ENCODE results near the gene CLCN6. TPM values are rescaled to one million over a fixed set of nuclear protein-coding genes. Genes with fewer than 3 reads are reported as not detected.
A peak's percentile ranks its signal among the peaks of the same experiment; 100 is the strongest.

The CLCN6 gene
- total and polyA plus RNA-seq, 2 of the 8 experiments (the other 6 are each of a cell fraction or from before 2014, with no cell fraction given) = 15.7 to 26.0 TPM

- CTCF ChIA-PET (ENCODE audit: partially characterized antibody) = interaction anchor here (0.6 to 4.2 kb wide), 2 partner anchors 18 to 1744 kb away, joined by 3 to 49 read pairs; no protein-coding TSS in a partner anchor
- H3K4me2 ChIP-seq (ENCODE audit: insufficient read depth in 1 of 2, low read depth in 2 of 2, low read length in 2 of 2) = peak overlapping the region; percentile 84 to 88
- H3K79me1 ChIP-seq (ENCODE audit: low read depth, low read length) = peaks cover 8% of the 10 kb centered on the region
- H3K18ac ChIP-seq (ENCODE audit: extremely low read depth, low read length) = peak overlapping the region; percentile 85
- H3K9ac ChIP-seq (replicated peaks in 1 of 4; ENCODE audit: extremely low read depth in 1 of 4, low read depth in 3 of 4, low read length in 3 of 4) = peak overlapping the region in 3 of 4 experiments; percentile 75 to 77 (median 76); a peak in 6 of 7 replicates
- DNase-seq (ENCODE audit: low read depth in 1 of 2, low spot score in 2 of 2) = peak in 1 of 2 experiments; percentile 55
- no peak overlapping the region for H2AFZ ChIP-seq (ENCODE audit: low read length)
- H4K8ac ChIP-seq (ENCODE audit: extremely low read depth, insufficient read depth, low read length) = no peak overlapping the region; the same call in 1 of the 2 replicates
- H3K14ac ChIP-seq (ENCODE audit: insufficient read length) = no peak overlapping the region
- H2BK5ac ChIP-seq (ENCODE audit: low read depth, low read length) = peak overlapping the region; percentile 93; the same call in 1 of the 2 replicates
- peak overlapping the region; percentile 16 for H2BK120ac ChIP-seq (replicated peaks; ENCODE audit: low read depth, low read length)
- peak overlapping the region; percentile 81 for H3K27ac ChIP-seq (ENCODE audit: low read depth, low read length)
- no peaks in the 10 kb centered on the region for H3K9me3 ChIP-seq (ENCODE audit: insufficient read depth in 2 of 2, low read depth in 1 of 2, low read length in 1 of 2)
- no peak overlapping the region for H4K91ac ChIP-seq (replicated peaks; ENCODE audit: insufficient read length, low read length)
- H4K20me1 ChIP-seq (replicated peaks in 1 of 2; ENCODE audit: control insufficient read depth in 1 of 2, insufficient read depth in 2 of 2, low read length in 2 of 2) = peaks cover 5 to 7% of the 10 kb centered on the region in 2 experiments
- H3K56ac ChIP-seq (replicated peaks; ENCODE audit: insufficient read length, low read depth, low read length) = peak overlapping the region; percentile 96
- H3K23ac ChIP-seq (ENCODE audit: insufficient read length) = no peak overlapping the region
- H4K5ac ChIP-seq (ENCODE audit: insufficient read length, low read depth, low read length) = peak overlapping the region; percentile 92
- H2BK20ac ChIP-seq (ENCODE audit: low read length) = no peak overlapping the region
- peaks cover 4 to 20% (median 16%) of the 10 kb centered on the region in 4 experiments; a peak in 7 of 8 replicates for H3K36me3 ChIP-seq (ENCODE audit: control insufficient read depth in 2 of 4, insufficient read depth in 4 of 4, low read length in 3 of 4)
- no peaks in the 10 kb centered on the region for H3K27me3 ChIP-seq (replicated peaks in 1 of 4; ENCODE audit: control insufficient read depth in 3 of 4, extremely low read depth in 1 of 4, insufficient read depth in 3 of 4, low read length in 3 of 4)
- H3K4ac ChIP-seq (replicated peaks; ENCODE audit: insufficient read length, low read depth, low read length) = peak overlapping the region; percentile 81
- H3K23me2 ChIP-seq (ENCODE audit: low read depth, low read length) = peaks cover 18% of the 10 kb centered on the region
- H2BK15ac ChIP-seq (ENCODE audit: low read length) = no peak overlapping the region
- peak overlapping the region; percentile 75; the same call in 1 of the 2 replicates for H2BK12ac ChIP-seq (ENCODE audit: low read depth, low read length)
- WGBS, 2 experiments (ENCODE audit: extremely low coverage in 1 of 2, insufficient coverage in 1 of 2, insufficient read length in 1 of 2, insufficient replicate concordance in 2 of 2, low coverage in 1 of 2, low lambda C conversion rate in 2 of 2, missing lambda C conversion rate in 1 of 2) = 5% methylated on average over 14 of the region's 17 CpGs; no CpG with 5 or more reads in 1 of the 2 experiments
- H3K4me1 ChIP-seq (replicated peaks in 1 of 4; ENCODE audit: control insufficient read depth in 3 of 4, insufficient read depth in 4 of 4, low read length in 3 of 4) = peaks cover 13 to 24% (median 18%) of the 10 kb centered on the region in 4 experiments
- POLR2A ChIA-PET (ENCODE audit: partially characterized antibody) = interaction anchor here (0.7 to 3.2 kb wide), 3 partner anchors 9 to 181 kb away, joined by 3 to 27 read pairs (median 3); no protein-coding TSS in a partner anchor
- H3K79me2 ChIP-seq (ENCODE audit: control insufficient read depth in 1 of 2, insufficient read depth in 2 of 2, low read length in 2 of 2) = peaks cover 8 to 48% of the 10 kb centered on the region in 2 experiments; a peak in 3 of 4 replicates
- H2AK5ac ChIP-seq (ENCODE audit: low read depth, low read length) = no peak overlapping the region
- peak overlapping the region; percentile 76 to 88 (median 84) for H3K4me3 ChIP-seq (ENCODE audit: extremely low read depth in 1 of 4, insufficient read depth in 2 of 4, low read depth in 3 of 4, low read length in 4 of 4)
- no peak for FAIRE-seq
- TF ChIP-seq FOSL1 (IDR thresholded peaks at IDR 0.05; ENCODE audit: insufficient read depth, low read depth, low read length) (no peak), KDM4A (IDR thresholded peaks at IDR 0.05; ENCODE audit: low read depth, low read length, severe bottlenecking) (no peak), SUZ12 (IDR thresholded peaks at IDR 0.05; ENCODE audit: low read length) (no peak)
Measured at GRCh38 chr1:11804666-11805421, 1.1 kb upstream of the CLCN6 start.
